Measurements from ENCODE around the gene NFATC3. TPM values are rescaled to one million over a fixed set of nuclear protein-coding genes. Genes with fewer than 3 reads are reported as not detected.

Gene NFATC3
- total RNA-seq, 1 experiment from 2014 or later = 12.1 TPM

- ChIA-PET CTCF (no interaction called here), POLR2A (ENCODE audit: unreplicated experiment) (no interaction called here)
- Histone ChIP-seq H3F3A (ENCODE audit: low read length, unreplicated experiment) (no peaks in the 10 kb centered on the region), H3K27ac (ENCODE audit: low read length) (peak within 1 kb of the TSS; percentile 93), H3K9ac (ENCODE audit: low read length) (peak within 1 kb of the TSS; percentile 90), H3K27me3 (ENCODE audit: low read length) (no peaks in the 10 kb centered on the region), H4K20me1 (ENCODE audit: low read length) (peaks cover 9% of the 10 kb centered on the region), H3K36me3 (ENCODE audit: low read depth, low read length) (peaks cover 13% of the 10 kb centered on the region; the same call in 1 of the 2 replicates), H3K4me2 (ENCODE audit: low read length) (peak within 1 kb of the TSS; percentile 97), H3K79me2 (ENCODE audit: low read length) (peaks cover 48% of the 10 kb centered on the region), H3K9me2 (replicated peaks; ENCODE audit: low read length) (no peaks in the 10 kb centered on the region), H3K4me3 (ENCODE audit: low read length) (peak within 1 kb of the TSS; percentile 85), H3K9me3 (ENCODE audit: low read length) (no peaks in the 10 kb centered on the region), H2AFZ (ENCODE audit: low read length) (peak within 1 kb of the TSS; percentile 70), H3K4me1 (ENCODE audit: insufficient read depth, low read length) (peaks cover 28% of the 10 kb centered on the region)
- no peak for TF ChIP-seq EZH2phosphoT487 (IDR thresholded peaks at IDR 0.05; ENCODE audit: borderline replicate concordance, low read length)
- TF ChIP-seq EZH2 (IDR thresholded peaks at IDR 0.05; ENCODE audit: low read length, unreplicated experiment) = no peak
- no peak for TF ChIP-seq CTCF (conservative IDR thresholded peaks at IDR 0.05; ENCODE audit: low read depth, low read length)
- no peak for DNase-seq
- no TSS peak for BruUV-seq (replicated peaks)
- no peak for ATAC-seq
- intact Hi-C loops (cut with micrococcal nuclease) = loop anchor here (5.0 kb wide), 1 partner anchor 149 kb away; the partner anchor contains the start of gene NFATC3
Measured at GRCh38 chr16:68235887-68236136, 150.6 kb downstream of the NFATC3 start, which contains the start of gene ESRP2. Gene ESRP2, minus strand, starts transcription at chr16:68236127. Its CDS starts 82 bp downstream, at chr16:68236045.

- no peaks in the 10 kb centered on the region for H3K9me3 ChIP-seq (ENCODE audit: low read length)
- ChIA-PET POLR2A (ENCODE audit: unreplicated experiment) (interaction anchor here (0.7 kb wide), 1 partner anchor 755 kb away, joined by 3 read pairs; no protein-coding TSS in a partner anchor), CTCF (no interaction called here)
- ATAC-seq (peak; percentile 21), DNase-seq (peak; percentile 88)
- H3K4me2 ChIP-seq (ENCODE audit: low read length) = peak overlapping the region; percentile 97
- intact Hi-C loops (cut with micrococcal nuclease) = loop anchor here (5.0 kb wide), 1 partner anchor 149 kb away; the partner anchor contains the start of gene NFATC3
- H3K36me3 ChIP-seq (ENCODE audit: low read depth, low read length) = peaks cover 13% of the 10 kb centered on the region; the same call in 1 of the 2 replicates
- H3F3A ChIP-seq (ENCODE audit: low read length, unreplicated experiment) = no peaks in the 10 kb centered on the region
- H3K27me3 ChIP-seq (ENCODE audit: low read length) = no peaks in the 10 kb centered on the region
- H4K20me1 ChIP-seq (ENCODE audit: low read length) = peaks cover 9% of the 10 kb centered on the region
- no peaks in the 10 kb centered on the region for H3K9me2 ChIP-seq (replicated peaks; ENCODE audit: low read length)
- TF ChIP-seq EZH2phosphoT487 (IDR thresholded peaks at IDR 0.05; ENCODE audit: borderline replicate concordance, low read length) = peak; percentile 73
- TF ChIP-seq EZH2 (IDR thresholded peaks at IDR 0.05; ENCODE audit: low read length, unreplicated experiment) = no peak
- H3K4me1 ChIP-seq (ENCODE audit: insufficient read depth, low read length) = peaks cover 28% of the 10 kb centered on the region
- H2AFZ ChIP-seq (ENCODE audit: low read length) = peak overlapping the region; percentile 69
- TSS peak; percentile 51 for BruUV-seq (replicated peaks)
- peak overlapping the region; percentile 85 for H3K4me3 ChIP-seq (ENCODE audit: low read length)
- peak overlapping the region; percentile 93 for H3K27ac ChIP-seq (ENCODE audit: low read length)
- H3K79me2 ChIP-seq (ENCODE audit: low read length) = peaks cover 48% of the 10 kb centered on the region
- peak overlapping the region; percentile 90 for H3K9ac ChIP-seq (ENCODE audit: low read length)
Measured at GRCh38 chr16:68236137-68236825, 151.1 kb downstream of the NFATC3 start.

- BruUV-seq (replicated peaks) = TSS peak; percentile 66
- no peaks in the 10 kb centered on the region for H3K9me2 ChIP-seq (replicated peaks; ENCODE audit: low read length)
- DNase-seq (no peak), ATAC-seq (no peak)
- intact Hi-C loops (cut with micrococcal nuclease) = loop anchor here (1.0 to 5.0 kb wide), 2 partner anchors 91 to 150 kb away; partner anchors contain the start of gene NFATC3
- H3K4me2 ChIP-seq (ENCODE audit: low read length) = peak overlapping the region; percentile 97
- H3F3A ChIP-seq (ENCODE audit: low read length, unreplicated experiment) = no peaks in the 10 kb centered on the region
- peaks cover 46% of the 10 kb centered on the region for H3K79me2 ChIP-seq (ENCODE audit: low read length)
- ChIA-PET POLR2A (ENCODE audit: unreplicated experiment) (interaction anchor here (0.7 to 1.1 kb wide), 2 partner anchors 74 to 755 kb away, joined by 3 to 6 read pairs; partner anchors contain the start of genes PRMT7 and SLC7A6OS), CTCF (interaction anchor here (1.0 kb wide), 1 partner anchor 143 kb away, joined by 5 read pairs; no protein-coding TSS in a partner anchor)
- H3K4me1 ChIP-seq (ENCODE audit: insufficient read depth, low read length) = peaks cover 28% of the 10 kb centered on the region
- peaks cover 9% of the 10 kb centered on the region for H4K20me1 ChIP-seq (ENCODE audit: low read length)
- no peaks in the 10 kb centered on the region for H3K9me3 ChIP-seq (ENCODE audit: low read length)
- H3K36me3 ChIP-seq (ENCODE audit: low read depth, low read length) = peaks cover 13% of the 10 kb centered on the region; the same call in 1 of the 2 replicates
- H3K9ac ChIP-seq (ENCODE audit: low read length) = peak overlapping the region; percentile 90
- no peak for TF ChIP-seq EZH2 (IDR thresholded peaks at IDR 0.05; ENCODE audit: low read length, unreplicated experiment)
- H3K27me3 ChIP-seq (ENCODE audit: low read length) = no peaks in the 10 kb centered on the region
- H2AFZ ChIP-seq (ENCODE audit: low read length) = peak overlapping the region; percentile 70
- H3K27ac ChIP-seq (ENCODE audit: low read length) = peak overlapping the region; percentile 93
- H3K4me3 ChIP-seq (ENCODE audit: low read length) = peak overlapping the region; percentile 85
Measured at GRCh38 chr16:68236826-68237242, 151.7 kb downstream of the NFATC3 start.

All from PC-3 (cell line).